KG1 (cell line): ENCODE results near the gene PLXNC1.

Experiments used
- DNase-seq: peaks from one replicate; lab custom pipeline; 2025; lab: John Stamatoyannopoulos, UW

Gene PLXNC1

GRCh38 chr12:94264736-94265485 lies 116.5 kb downstream of the PLXNC1 start:
- no peak for DNase-seq

GRCh38 chr12:94265539-94265938 lies 117.2 kb downstream of the PLXNC1 start:
- DNase-seq: no peak

GRCh38 chr12:94265966-94266745 lies 117.8 kb downstream of the PLXNC1 start:
- DNase-seq: no peak

GRCh38 chr12:94266796-94267536 lies 118.6 kb downstream of the PLXNC1 start:
- DNase-seq: no peak

- no peak for DNase-seq
These were observed 119.1 kb downstream of the PLXNC1 start for GRCh38 chr12:94267537-94267872.

GRCh38 chr12:94267921-94268471 lies 119.6 kb downstream of the PLXNC1 start:
- no peak for DNase-seq

GRCh38 chr12:94269316-94269999 lies 121.1 kb downstream of the PLXNC1 start:
- no peak for DNase-seq

- no peak for DNase-seq
These were observed 123.0 kb downstream of the PLXNC1 start for GRCh38 chr12:94271351-94271750.

- no peak for DNase-seq
These were observed 123.9 kb downstream of the PLXNC1 start for GRCh38 chr12:94272280-94272679.

- no peak for DNase-seq
These were observed 124.9 kb downstream of the PLXNC1 start for GRCh38 chr12:94273272-94273671.

GRCh38 chr12:94276725-94277124 lies 128.3 kb downstream of the PLXNC1 start:
- DNase-seq: no peak

- DNase-seq: no peak
These were observed 129.1 kb downstream of the PLXNC1 start for GRCh38 chr12:94277426-94278000.

GRCh38 chr12:94280063-94280462 lies 131.7 kb downstream of the PLXNC1 start:
- DNase-seq: no peak

- no peak for DNase-seq
These were observed 134.3 kb downstream of the PLXNC1 start for GRCh38 chr12:94282675-94283074.

GRCh38 chr12:94284046-94284445 lies 135.7 kb downstream of the PLXNC1 start:
- no peak for DNase-seq

GRCh38 chr12:94284859-94285258 lies 136.5 kb downstream of the PLXNC1 start:
- DNase-seq: no peak

GRCh38 chr12:94285943-94286582 lies 137.7 kb downstream of the PLXNC1 start:
- no peak for DNase-seq

GRCh38 chr12:94286583-94287244 lies 138.3 kb downstream of the PLXNC1 start:
- no peak for DNase-seq

- no peak for DNase-seq
These were observed 138.9 kb downstream of the PLXNC1 start for GRCh38 chr12:94287245-94287628.

- no peak for DNase-seq
These were observed 141.3 kb downstream of the PLXNC1 start for GRCh38 chr12:94289461-94290312.
